Hepatocyte (in vitro differentiated cells): ENCODE results near the gene SIM2. TPM values are rescaled to one million over a fixed set of nuclear protein-coding genes. Genes with fewer than 3 reads are reported as not detected.

ENCODE experiments used
- DNase-seq: peaks from one replicate; pipeline ENCODE4 v3.0.0-alpha.2; 2016; ENCODE audit warnings: low spot score
- H2AFZ ChIP-seq: fragments of 200-600 bp; sonication (generic); 2 replicates; pipeline ENCODE4 v1.6.0; 2016; ENCODE audit warnings: antibody characterized with exemption, mild to moderate bottlenecking
- H3K27ac ChIP-seq: fragments of 200-600 bp; sonication (generic); 2 replicates; pipeline ENCODE4 v1.5.1; 2016; ENCODE audit warnings: mild to moderate bottlenecking
- H3K27me3 ChIP-seq: fragments of 200-600 bp; sonication (generic); 2 replicates; pipeline ENCODE4 v1.6.1; 2016
- H3K36me3 ChIP-seq: fragments of 200-600 bp; sonication (generic); replicated peaks from 2 replicates; pipeline ENCODE4 v1.5.1; 2016; ENCODE audit warnings: low read depth; ENCODE audit not compliant: insufficient read depth
- H3K4me1 ChIP-seq: fragments of 200-600 bp; sonication (generic); 2 replicates; pipeline ENCODE4 v1.5.1; 2016; ENCODE audit warnings: mild to moderate bottlenecking, moderate library complexity; ENCODE audit not compliant: insufficient read depth
- H3K4me2 ChIP-seq: fragments of 200-600 bp; sonication (generic); 2 replicates; pipeline ENCODE4 v1.6.0; 2016
- H3K4me3 ChIP-seq: fragments of 200-600 bp; sonication (generic); 2 replicates; pipeline ENCODE4 v1.5.1; 2016; ENCODE audit warnings: mild to moderate bottlenecking
- H3K79me2 ChIP-seq: fragments of 200-600 bp; sonication (generic); 2 replicates; pipeline ENCODE4 v1.6.0; 2017; ENCODE audit warnings: mild to moderate bottlenecking
- H3K9me2 ChIP-seq: fragments of 200-600 bp; sonication (generic); replicated peaks from 2 replicates; pipeline ENCODE4 v1.6.0; 2017; ENCODE audit warnings: mild to moderate bottlenecking; ENCODE audit not compliant: insufficient read depth
- H3K9me3 ChIP-seq: fragments of 200-600 bp; sonication (generic); 2 replicates; pipeline ENCODE4 v1.5.1; 2016; ENCODE audit warnings: low read depth, mild to moderate bottlenecking
- H4K20me1 ChIP-seq: fragments of 200-600 bp; sonication (generic); 2 replicates; pipeline ENCODE4 v1.6.0; 2016; ENCODE audit warnings: mild to moderate bottlenecking; ENCODE audit not compliant: insufficient read depth, poor library complexity, severe bottlenecking
- CTCF ChIP-seq: fragments of 200-600 bp; sonication (generic); IDR thresholded peaks from 2 replicates; pipeline ENCODE4 v1.5.1; 2016; ENCODE audit warnings: antibody characterized with exemption, mild to moderate bottlenecking; ENCODE audit not compliant: poor library complexity
- EZH2 ChIP-seq: fragments of 200-600 bp; sonication (generic); IDR thresholded peaks from 2 replicates; pipeline ENCODE4 v1.6.1; 2016; ENCODE audit warnings: antibody characterized with exemption, mild to moderate bottlenecking, borderline replicate concordance
- EZH2phosphoT487 ChIP-seq: fragments of 200-600 bp; sonication (generic); IDR thresholded peaks from one replicate; pipeline ENCODE4 v1.6.1; 2018; ENCODE audit warnings: antibody characterized with exemption, mild to moderate bottlenecking, low read depth, moderate library complexity; ENCODE audit not compliant: unreplicated experiment, severe bottlenecking
- WGBS: methylation state at CpG from one replicate; pipeline ENCODE4 v1.1.6; 2016; ENCODE audit warnings: low lambda C conversion rate; ENCODE audit errors: missing lambda C conversion rate; 5-methylcytosine and 5-hydroxymethylcytosine counted together
- polyA plus RNA-seq: library from polyadenylated mRNA; unstranded; fragments of >200 nt; fragmentation: Nextera tagmentation; extraction: Ambion mirVana; gene quantifications from 2 replicates; pipeline ENCODE4 v1.2.1, GENCODE V29; 2016
- total RNA-seq: library from RNA; depleted of rRNA; stranded (reverse); fragments of >200 nt; gene quantifications from 2 replicates; pipeline ENCODE4 v1.2.3, GENCODE V29; 2014

The SIM2 gene
- total and polyA plus RNA-seq, 2 experiments from 2014 or later: 0.20 to 0.35 TPM

GRCh38 chr21:36699546-36700294, 805 bp downstream of the SIM2 start:
- H3K4me1 ChIP-seq: peaks cover 26% of the 10 kb centered on the region
- H3K4me3 ChIP-seq: no peak overlapping the region

DNA sequence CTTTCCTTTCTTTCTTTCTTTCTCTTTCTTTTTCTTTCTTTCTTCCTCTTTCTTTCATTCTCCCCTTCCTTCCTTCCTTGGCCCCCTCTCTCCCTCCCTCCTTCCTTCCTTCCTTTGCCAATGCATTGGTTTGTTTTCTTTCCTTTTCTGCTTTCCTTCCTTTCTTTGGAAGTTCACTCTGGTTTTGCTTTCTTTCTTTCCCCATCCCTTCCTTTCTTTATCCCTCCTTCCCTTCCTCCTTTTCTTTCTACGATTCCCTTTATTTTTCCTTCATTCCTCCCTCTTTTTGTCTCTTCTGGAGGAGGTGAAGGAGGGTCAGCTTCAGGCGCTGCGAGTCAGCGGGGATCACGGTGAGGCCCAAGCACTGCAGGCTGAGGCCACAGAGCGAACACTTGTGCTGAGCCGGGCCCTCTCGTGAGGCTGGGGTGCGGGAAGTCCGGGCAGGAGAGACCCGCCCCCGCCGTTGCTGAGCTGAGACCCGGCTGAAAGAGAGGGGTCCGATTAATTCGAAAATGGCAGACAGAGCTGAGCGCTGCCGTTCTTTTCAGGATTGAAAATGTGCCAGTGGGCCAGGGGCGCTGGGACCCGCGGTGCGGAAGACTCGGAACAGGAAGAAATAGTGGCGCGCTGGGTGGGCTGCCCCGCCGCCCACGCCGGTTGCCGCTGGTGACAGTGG, 1.5 kb downstream of the SIM2 start:
- H3K4me3 ChIP-seq: no peak overlapping the region
- WGBS: 4% methylated on average over 30 of the region's 30 CpGs
- no peaks in the 10 kb centered on the region for H3K9me2 ChIP-seq
- no peaks in the 10 kb centered on the region for H3K36me3 ChIP-seq
- H3K27me3 ChIP-seq: peaks cover 98% of the 10 kb centered on the region
- no peak overlapping the region for H2AFZ ChIP-seq
- no peak for DNase-seq
- TF ChIP-seq CTCF (no peak), EZH2phosphoT487 (peak; percentile 90), EZH2 (peak; percentile 85)
- peaks cover 26% of the 10 kb centered on the region for H3K4me1 ChIP-seq
- no peaks in the 10 kb centered on the region for H3K9me3 ChIP-seq
- peak overlapping the region; percentile 89 for H3K4me2 ChIP-seq
- H3K27ac ChIP-seq: no peak overlapping the region
- H4K20me1 ChIP-seq: no peaks in the 10 kb centered on the region
- H3K79me2 ChIP-seq: no peaks in the 10 kb centered on the region

More at GRCh38 chr21:36699546-36700294, 805 bp downstream of the SIM2 start:
- H3K27ac ChIP-seq: no peak overlapping the region
- peaks cover 98% of the 10 kb centered on the region for H3K27me3 ChIP-seq
- H3K79me2 ChIP-seq: no peaks in the 10 kb centered on the region
- no peak for DNase-seq
- peak overlapping the region; percentile 89 for H3K4me2 ChIP-seq
- no peaks in the 10 kb centered on the region for H3K36me3 ChIP-seq
- H3K9me3 ChIP-seq: no peaks in the 10 kb centered on the region
- no peaks in the 10 kb centered on the region for H4K20me1 ChIP-seq
- peak overlapping the region; percentile 15 for H2AFZ ChIP-seq
- TF ChIP-seq EZH2: no peak
- TF ChIP-seq CTCF: no peak
- TF ChIP-seq EZH2phosphoT487: no peak
- no peaks in the 10 kb centered on the region for H3K9me2 ChIP-seq
- 3% methylated on average over 56 of the region's 67 CpGs for WGBS

- no peak overlapping the region for H3K27ac ChIP-seq
- no peak overlapping the region for H3K4me3 ChIP-seq
- no peak for DNase-seq
- 3% methylated on average over 63 of the region's 65 CpGs for WGBS
- TF ChIP-seq EZH2phosphoT487 (peak; percentile 91), CTCF (no peak), EZH2 (no peak)
- no peaks in the 10 kb centered on the region for H3K9me3 ChIP-seq
- H3K4me1 ChIP-seq: peaks cover 26% of the 10 kb centered on the region
- no peaks in the 10 kb centered on the region for H4K20me1 ChIP-seq
- no peaks in the 10 kb centered on the region for H3K9me2 ChIP-seq
- H3K79me2 ChIP-seq: no peaks in the 10 kb centered on the region
- H2AFZ ChIP-seq: no peak overlapping the region
- H3K36me3 ChIP-seq: no peaks in the 10 kb centered on the region
- peak overlapping the region; percentile 89 for H3K4me2 ChIP-seq
- H3K27me3 ChIP-seq: peaks cover 98% of the 10 kb centered on the region
Measured at GRCh38 chr21:36700971-36701755, 2.2 kb downstream of the SIM2 start.
